ENCODE data around the gene IGF2R. TPM values are rescaled to one million over a fixed set of nuclear protein-coding genes. Genes with fewer than 3 reads are reported as not detected.

Gene IGF2R
- total and polyA plus RNA-seq, 2 donors (not counting 1 experiment from before 2014, with no cell fraction given), result 9.5 to 53.3 TPM

GRCh38 chr6:160071805-160072690, 103.2 kb downstream of the IGF2R start:
- H4K20me1 ChIP-seq (ENCODE audit: control insufficient read depth, insufficient read depth, low read length, poor library complexity, severe bottlenecking), result no peaks in the 10 kb centered on the region
- no peak overlapping the region for H3K9ac ChIP-seq (ENCODE audit: low read length)
- 96% methylated on average over 8 of the region's 11 CpGs for WGBS (ENCODE audit: insufficient coverage)
- Mint-ChIP-seq H3K9me3 (ENCODE audit: insufficient read depth) (no peaks in the 10 kb centered on the region), H3K4me1 (peaks cover 39% of the 10 kb centered on the region), H3K27me3 (no peaks in the 10 kb centered on the region), H3K27ac (no peak overlapping the region), H3K4me3 (no peak overlapping the region)
- ChIA-PET POLR2A (no interaction called here), CTCF (interaction anchor here (0.6 kb wide), 1 partner anchor 9 kb away, joined by 4 read pairs; no protein-coding TSS in a partner anchor)
- H3K79me2 ChIP-seq (ENCODE audit: control insufficient read depth, insufficient read depth, low read length), result peaks cover 4% of the 10 kb centered on the region
- ATAC-seq (ENCODE audit: low read depth) (no peak), DNase-seq (no peak)
- H3K4me1 ChIP-seq (ENCODE audit: control insufficient read depth in 2 of 2, insufficient read depth in 2 of 2, low read length in 2 of 2), result peaks cover 29 to 48% of the 10 kb centered on the region in 2 donors
- peaks cover 2 to 58% of the 10 kb centered on the region in 2 experiments for H3K36me3 ChIP-seq (replicated peaks in 1 of 2; ENCODE audit: control extremely low read depth in 1 of 2, control insufficient read depth in 1 of 2, extremely low read depth in 1 of 2, insufficient read depth in 2 of 2, low read length in 1 of 2)
- peaks cover 0 to 6% (median 0%) of the 10 kb centered on the region in 3 donors for H3K9me3 ChIP-seq (ENCODE audit: control extremely low read depth in 1 of 3, control insufficient read depth in 2 of 3, insufficient read depth in 1 of 3, low read length in 2 of 3)
- H3K4me3 ChIP-seq (ENCODE audit: control extremely low read depth in 1 of 5, extremely low read depth in 1 of 5, insufficient read depth in 1 of 5, low read depth in 2 of 5, low read length in 4 of 5), result no peak overlapping the region
- intact Hi-C loops (cut with micrococcal nuclease), result no loop called here
- H3K27me3 ChIP-seq (replicated peaks in 1 of 4; ENCODE audit: control extremely low read depth in 1 of 4, control insufficient read depth in 3 of 4, insufficient read depth in 4 of 4, low read length in 3 of 4), result no peaks in the 10 kb centered on the region
- no peak overlapping the region for H3K4me2 ChIP-seq (replicated peaks; ENCODE audit: low read depth, low read length, poor library complexity, severe bottlenecking)
- H2AFZ ChIP-seq (ENCODE audit: insufficient read depth, low read depth, low read length, poor library complexity, severe bottlenecking), result no peak overlapping the region
- no peak overlapping the region for H3K27ac ChIP-seq (ENCODE audit: low read length in 2 of 2)
- TF ChIP-seq EZH2 (IDR thresholded peaks at IDR 0.05; ENCODE audit: borderline replicate concordance, insufficient read depth, low read depth, low read length, poor library complexity, severe bottlenecking), result no peak

- Histone ChIP-seq H3K27me3 (replicated peaks in 1 of 4; ENCODE audit: control extremely low read depth in 1 of 4, control insufficient read depth in 3 of 4, insufficient read depth in 4 of 4, low read length in 3 of 4) (no peaks in the 10 kb centered on the region), H3K9ac (ENCODE audit: low read length) (no peak overlapping the region), H3K4me2 (replicated peaks; ENCODE audit: low read depth, low read length, poor library complexity, severe bottlenecking) (no peak overlapping the region), H3K9me3 (ENCODE audit: control extremely low read depth in 1 of 3, control insufficient read depth in 2 of 3, insufficient read depth in 1 of 3, low read length in 2 of 3) (peaks cover 0 to 6% (median 0%) of the 10 kb centered on the region in 3 donors), H3K4me3 (ENCODE audit: control extremely low read depth in 1 of 5, extremely low read depth in 1 of 5, insufficient read depth in 1 of 5, low read depth in 2 of 5, low read length in 4 of 5) (no peak overlapping the region), H2AFZ (ENCODE audit: insufficient read depth, low read depth, low read length, poor library complexity, severe bottlenecking) (no peak overlapping the region), H3K4me1 (ENCODE audit: control insufficient read depth in 2 of 2, insufficient read depth in 2 of 2, low read length in 2 of 2) (peaks cover 28 to 41% of the 10 kb centered on the region in 2 donors), H3K27ac (ENCODE audit: low read length in 2 of 2) (no peak overlapping the region), H3K36me3 (replicated peaks in 1 of 2; ENCODE audit: control extremely low read depth in 1 of 2, control insufficient read depth in 1 of 2, extremely low read depth in 1 of 2, insufficient read depth in 2 of 2, low read length in 1 of 2) (peaks cover 2 to 60% of the 10 kb centered on the region in 2 experiments), H4K20me1 (ENCODE audit: control insufficient read depth, insufficient read depth, low read length, poor library complexity, severe bottlenecking) (no peaks in the 10 kb centered on the region), H3K79me2 (ENCODE audit: control insufficient read depth, insufficient read depth, low read length) (peaks cover 4% of the 10 kb centered on the region)
- Mint-ChIP-seq H3K9me3 (ENCODE audit: insufficient read depth) (no peaks in the 10 kb centered on the region), H3K27ac (no peak overlapping the region), H3K4me1 (peaks cover 34% of the 10 kb centered on the region), H3K27me3 (no peaks in the 10 kb centered on the region), H3K4me3 (no peak overlapping the region)
- no peak for TF ChIP-seq CTCF (IDR thresholded peaks at IDR 0.05)
- TF ChIP-seq EZH2 (IDR thresholded peaks at IDR 0.05; ENCODE audit: borderline replicate concordance, insufficient read depth, low read depth, low read length, poor library complexity, severe bottlenecking), result no peak
- no peak for ATAC-seq (ENCODE audit: low read depth)
- ChIA-PET CTCF (no interaction called here), POLR2A (no interaction called here)
- intact Hi-C loops (cut with micrococcal nuclease), result no loop called here
- 88% methylated on average over 6 of the region's 9 CpGs for WGBS (ENCODE audit: insufficient coverage)
- no peak for DNase-seq
These were observed 104.4 kb downstream of the IGF2R start for GRCh38 chr6:160073272-160073671.
